ENCODE measurements around the gene ANKRD24.
"Not testable (repeated sequence)": the region's sequence is repeated elsewhere in the genome, so short reads cannot be mapped to it uniquely, and the experiment has no call there.

DNA sequence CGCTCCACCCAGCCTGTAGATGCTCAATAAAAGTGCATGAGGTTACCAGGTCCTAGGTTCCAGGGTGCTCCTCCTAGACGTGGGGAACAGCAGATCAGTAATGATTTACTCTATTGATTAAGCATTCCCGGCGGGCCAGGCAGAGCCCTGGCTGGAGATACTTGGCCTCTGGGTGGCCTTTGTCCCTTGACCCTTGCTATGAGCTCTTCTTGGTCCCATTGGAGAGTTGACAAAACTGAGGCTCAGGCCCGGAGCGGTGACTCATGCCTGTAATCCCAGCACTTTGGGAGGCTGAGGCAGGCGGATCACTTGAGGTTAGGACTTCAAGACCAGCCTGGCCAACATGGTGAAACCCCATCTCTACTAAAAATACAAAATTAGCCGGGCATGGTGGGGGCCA lies 24.5 kb upstream of the ANKRD24 start:
- TF ChIP-seq POLR2A, CTCF (IDR thresholded peaks at IDR 0.05): not testable (repeated sequence)
